Activated CD4-positive, alpha-beta T cell treated with anti-CD3 and anti-CD28 coated beads for 4 hours (primary cell): Measurements from ENCODE around the gene SKI.
A peak's percentile ranks its signal among the peaks of the same experiment; 100 is the strongest.

Source experiments
- DNase-seq, 2 donors: peaks; one replicate each; pipeline ENCODE4 v3.0.0-alpha.2; 2020

Gene SKI

DNA sequence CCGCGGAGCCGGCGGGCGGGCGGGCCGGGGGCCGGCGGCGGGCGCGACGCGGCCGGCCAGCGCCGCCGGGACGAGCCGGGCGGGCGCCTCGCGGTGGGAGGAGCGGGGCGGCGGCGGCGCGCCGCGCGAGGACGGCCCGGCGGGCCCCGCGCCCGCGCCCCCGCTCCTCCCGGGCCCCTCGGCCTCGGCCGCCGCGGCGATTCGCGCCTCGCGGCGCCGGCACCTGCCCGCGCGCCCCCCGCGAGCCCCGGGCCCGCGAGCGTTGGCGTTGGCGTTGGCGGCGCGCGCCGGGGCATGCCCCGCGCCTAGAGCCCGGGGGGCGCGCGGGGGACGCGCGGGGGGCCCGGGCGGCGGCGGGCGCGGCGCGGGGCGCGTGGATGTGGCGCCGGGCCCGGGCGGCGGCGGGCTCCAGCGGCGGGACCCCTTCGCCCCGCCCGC, at the start of gene SKI:
SKI (plus strand) TSS at position 163 of the 438 bp plus-strand sequence. CDS start 448 bp downstream, outside the sequence.
- DNase-seq = no peak

DNA sequence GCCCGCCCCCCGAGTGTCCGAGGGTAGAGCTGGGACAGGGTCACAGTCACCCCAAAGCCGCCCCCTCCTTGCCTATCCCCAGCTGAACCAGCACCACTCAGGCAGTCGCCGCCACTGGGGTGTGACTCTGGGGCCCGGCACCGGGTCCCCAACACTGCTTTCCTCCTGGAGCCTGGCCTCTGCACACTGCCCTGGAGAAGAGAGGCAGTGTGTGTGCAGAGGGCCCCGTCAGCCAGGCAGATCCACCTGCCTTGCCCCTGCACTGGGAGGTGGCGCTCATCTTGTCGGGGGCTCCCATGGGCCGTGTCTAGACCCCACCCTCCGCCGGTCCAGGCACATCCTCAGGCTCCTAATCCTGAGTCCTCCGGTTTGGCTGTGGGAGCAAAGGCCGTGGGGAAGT, 49.2 kb upstream of the SKI start:
- DNase-seq = no peak

DNA sequence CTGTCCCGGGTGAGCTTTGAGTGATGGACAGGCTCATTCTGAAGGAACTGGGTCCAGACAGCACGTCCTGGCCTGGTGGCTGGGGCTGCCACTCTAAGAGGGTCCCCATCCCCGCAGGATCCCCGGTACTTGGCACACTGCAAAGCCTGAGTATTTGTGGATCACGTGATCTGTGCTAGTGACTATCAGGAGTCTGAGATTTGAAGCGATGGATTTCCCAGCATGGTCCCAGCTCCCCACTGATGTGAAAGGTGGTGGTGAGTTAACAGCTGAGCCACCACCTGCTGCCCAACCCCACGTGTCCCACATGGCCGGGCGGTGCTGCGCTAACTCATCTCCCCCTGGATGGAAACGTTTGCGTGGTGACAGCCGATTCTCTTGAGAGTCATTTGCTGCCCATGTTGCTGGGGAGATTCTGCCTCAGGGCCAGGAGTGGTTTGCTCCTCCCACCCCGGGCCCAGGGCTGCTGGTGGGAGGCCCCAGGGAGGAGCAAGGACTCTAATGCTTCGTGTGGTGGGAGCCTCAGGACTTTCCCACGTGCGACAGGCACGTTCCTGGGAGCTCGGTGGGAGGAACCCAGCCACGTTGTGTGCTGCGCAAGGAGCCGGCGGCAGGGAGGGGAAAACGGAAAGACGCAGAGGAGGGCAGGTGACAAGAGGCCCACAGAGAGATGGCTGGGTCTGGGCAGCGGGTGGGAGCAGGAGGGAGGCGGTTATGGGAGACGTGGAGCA, 48.7 kb upstream of the SKI start:
- DNase-seq = no peak

DNA sequence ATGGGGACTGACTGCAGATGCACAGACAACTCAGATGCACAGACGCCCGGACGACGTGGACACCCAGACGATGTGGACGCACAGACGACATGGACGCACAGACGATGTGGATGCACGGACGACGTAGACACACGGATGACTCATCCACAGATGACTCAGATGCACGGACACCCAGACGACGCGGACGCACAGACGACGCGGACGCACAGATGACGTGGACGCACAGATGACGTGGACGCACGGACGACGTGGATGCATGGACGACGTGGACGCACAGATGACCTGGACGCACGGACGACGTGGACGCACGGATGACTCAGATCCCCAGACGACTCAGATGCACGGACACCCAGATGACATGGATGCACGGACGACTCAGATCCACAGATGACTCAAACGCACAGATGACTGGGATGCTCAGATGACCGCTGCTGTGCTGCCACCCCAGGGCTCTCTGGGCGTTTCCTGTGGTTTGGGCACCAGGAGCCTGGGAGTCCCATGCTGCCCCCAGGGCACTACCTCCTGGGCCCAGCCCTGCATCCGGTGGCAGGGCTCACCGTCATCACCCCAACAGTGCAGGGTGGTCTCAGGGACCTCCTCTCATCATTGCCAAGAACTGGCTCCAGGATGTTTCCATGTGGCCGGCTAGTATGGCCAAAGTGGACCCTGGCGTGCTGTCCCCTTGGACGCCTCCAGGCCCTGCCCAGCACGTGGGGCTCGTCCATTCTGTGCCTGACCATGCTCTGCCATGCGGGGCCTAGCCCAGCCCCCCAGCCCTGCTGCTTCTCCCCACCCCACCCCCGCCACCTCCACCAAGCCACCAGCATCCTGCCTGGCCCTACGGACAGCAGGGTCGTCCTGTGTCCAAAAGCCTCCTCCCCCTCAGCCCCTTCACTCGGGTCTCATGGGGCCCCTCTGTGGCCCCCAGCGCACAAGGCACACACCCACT, 47.5 kb upstream of the SKI start:
- DNase-seq = no peak

DNA sequence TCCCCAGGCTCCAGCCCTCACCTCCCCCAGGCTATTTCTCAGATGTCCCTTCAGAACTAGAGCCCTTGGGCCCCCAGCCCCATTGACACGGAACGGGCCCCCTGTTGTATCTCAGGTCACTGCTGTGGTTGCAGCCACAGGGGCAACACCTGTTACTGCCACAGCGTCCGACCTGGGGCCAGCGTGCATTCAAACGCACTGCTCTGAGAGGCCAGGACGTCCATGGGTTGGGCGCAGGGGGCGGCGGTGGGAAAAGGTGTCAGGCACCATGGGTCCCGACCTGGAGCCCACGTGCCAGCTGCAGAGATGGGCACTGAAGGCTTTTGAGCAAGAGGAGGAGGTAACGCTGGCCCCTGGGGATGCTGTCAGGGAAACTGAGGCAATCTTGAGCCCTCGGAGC, 46.8 kb upstream of the SKI start:
- no peak for DNase-seq

DNA sequence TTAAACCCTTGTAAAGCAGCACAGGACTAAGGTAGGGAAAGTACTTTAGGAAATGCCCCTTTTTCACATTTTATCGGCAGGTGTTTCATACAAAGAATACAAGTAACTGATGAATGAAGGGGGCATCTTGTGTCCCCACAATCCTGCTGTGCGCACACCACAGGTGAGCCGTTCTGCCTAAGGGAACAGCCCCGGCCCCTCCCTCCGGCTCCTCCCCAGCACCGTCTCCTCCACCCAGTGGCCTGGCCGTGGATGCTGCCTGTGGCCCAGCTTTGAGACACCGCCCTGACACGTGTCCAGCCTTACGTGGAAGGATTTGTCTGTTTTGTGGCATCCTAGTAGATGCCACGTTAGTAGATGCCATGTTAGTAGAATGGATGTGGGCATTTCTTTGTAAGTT, 46.4 kb upstream of the SKI start:
- DNase-seq = no peak

DNA sequence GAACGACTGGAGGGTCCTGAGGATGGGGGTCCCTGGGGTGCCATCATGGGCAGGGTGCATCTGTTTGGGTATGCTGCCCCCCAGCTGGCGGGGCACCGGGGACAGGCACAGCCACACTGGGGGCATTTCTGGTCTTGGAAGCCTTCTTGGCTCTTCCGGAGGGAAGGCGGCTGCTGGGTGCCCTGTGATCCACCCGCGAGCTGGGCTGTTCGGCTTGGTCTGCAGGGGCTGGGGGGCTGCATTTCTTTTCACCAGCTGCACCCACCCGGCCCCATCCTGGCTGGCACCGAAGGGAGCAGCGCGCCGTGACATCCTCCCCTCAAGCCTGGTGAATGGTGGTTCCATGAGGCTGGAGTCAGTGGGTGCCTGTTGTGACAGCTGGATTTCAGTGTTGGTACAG, 45.7 kb upstream of the SKI start:
- DNase-seq = no peak

DNA sequence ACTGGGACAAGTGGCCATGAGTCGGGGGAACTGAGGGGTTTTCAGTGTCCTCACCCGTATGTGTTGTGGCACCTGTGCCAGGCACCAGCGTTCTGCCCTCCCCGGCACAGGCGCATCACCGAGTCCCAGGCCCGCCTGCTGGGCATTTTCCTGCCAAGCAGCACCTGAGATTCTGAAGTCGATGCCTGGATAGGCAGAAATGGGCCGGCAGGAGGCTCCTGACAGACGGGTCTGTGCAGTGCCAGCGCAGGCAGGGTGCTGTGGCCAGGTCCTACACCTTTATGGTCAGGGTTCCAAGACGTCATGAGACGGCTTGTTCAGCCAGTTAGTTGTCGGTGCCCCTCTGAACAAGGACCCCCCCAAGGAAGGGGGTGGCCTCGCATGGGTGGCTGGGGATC, 44.2 kb upstream of the SKI start:
- DNase-seq = no peak

DNA sequence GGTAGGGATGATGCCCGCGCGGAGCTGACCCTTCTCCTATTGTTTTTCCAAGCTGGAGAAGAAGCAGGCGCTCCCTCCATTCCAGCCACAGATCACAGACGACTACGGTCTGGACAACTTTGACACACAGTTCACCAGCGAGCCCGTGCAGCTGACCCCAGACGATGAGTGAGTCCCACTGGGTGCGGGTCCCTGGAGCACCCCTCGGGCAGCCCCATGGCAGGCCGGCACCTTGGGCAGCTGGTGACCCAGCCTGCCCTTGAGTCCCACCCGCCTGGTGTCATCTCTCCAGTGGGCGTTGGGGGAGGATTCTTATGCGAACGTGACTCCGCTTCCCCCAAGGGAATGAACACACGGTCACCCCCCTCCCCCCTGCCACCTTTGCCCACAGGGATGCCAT, 43.6 kb upstream of the SKI start:
- no peak for DNase-seq

DNA sequence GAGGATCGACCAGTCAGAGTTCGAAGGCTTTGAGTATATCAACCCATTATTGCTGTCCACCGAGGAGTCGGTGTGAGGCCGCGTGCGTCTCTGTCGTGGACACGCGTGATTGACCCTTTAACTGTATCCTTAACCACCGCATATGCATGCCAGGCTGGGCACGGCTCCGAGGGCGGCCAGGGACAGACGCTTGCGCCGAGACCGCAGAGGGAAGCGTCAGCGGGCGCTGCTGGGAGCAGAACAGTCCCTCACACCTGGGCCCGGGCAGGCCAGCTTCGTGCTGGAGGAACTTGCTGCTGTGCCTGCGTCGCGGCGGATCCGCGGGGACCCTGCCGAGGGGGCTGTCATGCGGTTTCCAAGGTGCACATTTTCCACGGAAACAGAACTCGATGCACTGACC, 43.2 kb upstream of the SKI start:
- DNase-seq = no peak

DNA sequence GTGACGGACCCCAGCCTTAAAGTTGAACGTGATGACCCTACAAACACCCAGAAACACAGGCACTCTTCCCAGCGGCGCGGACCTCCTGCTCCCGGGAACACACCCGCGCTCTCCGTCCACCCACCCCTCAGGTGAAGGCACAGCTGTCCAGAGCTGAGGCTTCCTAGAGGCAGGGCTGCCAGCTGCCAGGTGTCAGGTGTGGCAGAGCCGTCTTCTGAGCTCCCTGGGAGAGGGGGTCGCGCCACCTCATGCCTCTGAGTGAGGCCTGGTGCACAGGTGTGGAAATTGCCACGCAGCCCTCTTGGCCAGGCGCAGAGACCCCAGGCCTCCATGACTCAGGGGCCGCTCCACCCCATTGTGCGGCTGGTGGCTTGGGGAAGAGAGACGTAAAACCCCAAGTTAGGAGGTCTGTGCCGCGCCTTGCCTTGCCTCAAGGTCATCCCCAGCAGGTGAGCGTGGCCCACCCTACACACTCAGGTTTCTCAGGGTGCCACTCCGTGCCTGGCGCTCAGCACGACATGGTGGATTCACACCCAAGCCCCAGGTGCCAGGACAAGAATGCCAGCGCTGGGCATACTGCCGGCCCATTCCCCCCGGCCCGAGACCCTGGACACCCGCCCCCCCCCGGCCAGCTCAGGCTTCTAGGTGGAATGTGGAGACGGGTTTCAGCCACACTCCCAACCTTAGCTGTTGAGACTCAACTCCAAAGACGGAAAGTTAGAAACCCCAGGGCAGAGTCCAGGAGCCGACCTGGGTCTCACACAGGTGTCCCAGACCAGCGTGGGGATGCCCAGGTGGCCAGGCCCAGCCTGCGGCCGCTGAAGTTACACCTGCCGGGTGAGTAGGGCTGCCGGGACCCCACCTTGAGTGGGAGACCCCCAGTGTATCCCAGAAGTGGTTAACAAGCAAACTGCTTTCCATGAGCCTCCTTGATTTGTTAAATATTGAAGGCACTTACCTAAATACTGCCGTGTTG, 42.0 kb upstream of the SKI start:
- DNase-seq = no peak

DNA sequence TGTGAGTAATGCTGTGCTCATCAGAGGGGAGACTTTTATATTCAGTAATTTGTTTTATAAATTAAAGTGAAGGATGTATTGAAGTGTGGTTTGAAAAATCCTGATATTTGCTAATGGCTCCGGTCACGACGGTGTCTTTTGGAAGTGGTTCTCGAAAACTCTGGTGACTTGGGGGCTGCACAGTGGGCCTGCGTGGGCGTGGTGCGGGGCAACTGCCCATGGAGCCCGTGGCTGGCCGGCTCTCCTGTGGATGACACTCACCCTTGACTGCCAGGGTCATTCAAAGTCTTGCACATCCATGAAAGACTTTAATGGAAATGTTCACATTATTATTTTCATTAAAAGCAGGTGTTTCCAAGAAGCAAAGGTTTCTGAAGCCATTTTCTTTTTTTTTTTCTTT, 41.2 kb upstream of the SKI start:
- DNase-seq = no peak

DNA sequence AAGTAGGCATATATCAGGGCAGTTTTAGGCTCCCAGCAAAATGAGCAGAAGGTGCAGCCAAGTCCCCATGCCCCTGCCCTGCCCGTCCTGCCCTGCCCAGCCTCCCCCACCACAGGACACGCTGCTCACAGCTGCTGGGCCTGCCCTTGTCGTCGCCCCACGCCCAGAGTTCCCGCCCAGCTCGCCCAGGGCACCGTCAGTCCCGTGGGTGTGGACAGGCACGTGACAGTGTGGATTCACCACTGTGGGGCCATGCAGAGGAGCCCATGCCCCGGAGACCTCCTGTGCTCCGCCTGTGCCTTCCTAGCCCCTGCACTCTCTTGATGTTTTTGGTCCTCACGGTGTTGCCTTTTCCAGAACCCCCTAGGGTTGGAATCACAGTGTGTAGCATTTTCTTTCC, 40.5 kb upstream of the SKI start:
- DNase-seq = no peak

DNA sequence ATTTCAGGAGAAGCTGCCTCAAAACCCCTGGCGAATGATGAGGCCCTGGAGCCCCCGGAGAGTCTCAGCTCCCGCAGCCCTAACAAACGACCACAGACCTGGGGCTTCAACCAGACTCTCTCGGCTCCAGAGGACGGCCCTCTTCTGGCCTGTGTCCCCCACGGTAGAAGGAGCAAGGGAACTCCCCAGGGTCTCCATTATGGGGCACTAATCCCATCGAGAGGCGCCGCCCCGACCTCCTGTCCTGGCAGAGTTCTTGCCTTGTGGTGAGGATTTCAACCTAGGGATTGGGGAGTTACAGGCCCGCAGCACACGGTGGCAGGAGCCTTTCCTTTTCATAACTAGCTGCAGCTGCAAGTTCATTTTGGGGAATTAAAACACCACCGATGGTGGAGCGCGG, 39.8 kb upstream of the SKI start:
- DNase-seq = no peak

DNA sequence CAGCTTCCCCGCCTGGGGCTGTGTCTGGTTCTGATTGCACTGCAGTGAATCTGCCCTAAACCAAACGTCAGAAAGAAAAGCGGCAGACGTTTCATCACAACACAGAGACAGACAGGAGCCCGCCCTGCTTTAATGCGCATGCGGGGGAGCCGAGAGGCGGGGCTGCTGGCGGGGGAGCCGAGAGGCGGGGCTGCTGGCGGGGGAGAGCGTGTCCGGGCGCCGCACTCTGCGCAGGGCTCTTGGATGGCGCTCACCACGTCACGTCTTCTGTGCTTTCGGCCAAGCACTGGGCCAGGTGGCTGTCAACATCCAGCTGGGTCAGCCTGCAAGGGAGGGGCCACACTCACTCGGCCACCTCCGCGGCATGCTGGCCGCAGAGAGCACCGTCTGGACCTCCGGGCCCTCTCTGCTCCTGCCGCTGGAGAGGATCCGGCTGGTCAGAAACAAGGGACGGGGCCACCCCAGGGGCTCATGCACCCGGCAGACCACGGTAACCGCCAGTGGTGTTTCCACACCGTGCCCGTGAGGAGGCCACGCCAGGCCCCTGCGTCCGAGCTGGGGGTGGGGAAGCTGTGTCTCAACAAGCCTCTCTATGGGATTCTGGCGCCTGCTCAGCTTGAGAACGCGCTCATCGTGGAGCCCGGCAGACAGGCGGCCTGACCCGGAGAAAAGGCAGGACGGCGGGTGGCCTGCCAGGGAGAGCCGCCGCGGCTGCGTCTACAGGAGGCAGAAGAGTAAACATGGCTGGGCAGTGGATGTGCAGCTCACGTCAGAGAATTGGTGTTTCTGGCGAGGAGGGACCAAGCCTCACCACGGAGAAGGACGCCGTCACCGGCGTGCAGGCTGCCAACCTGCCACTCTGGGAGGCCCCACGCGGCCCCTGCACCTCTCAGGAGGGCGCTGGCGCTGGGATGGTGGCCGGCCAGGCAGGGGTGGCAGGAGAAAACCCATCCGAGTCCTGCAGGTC, 38.4 kb upstream of the SKI start:
- DNase-seq = peak; percentile 86 to 87

DNA sequence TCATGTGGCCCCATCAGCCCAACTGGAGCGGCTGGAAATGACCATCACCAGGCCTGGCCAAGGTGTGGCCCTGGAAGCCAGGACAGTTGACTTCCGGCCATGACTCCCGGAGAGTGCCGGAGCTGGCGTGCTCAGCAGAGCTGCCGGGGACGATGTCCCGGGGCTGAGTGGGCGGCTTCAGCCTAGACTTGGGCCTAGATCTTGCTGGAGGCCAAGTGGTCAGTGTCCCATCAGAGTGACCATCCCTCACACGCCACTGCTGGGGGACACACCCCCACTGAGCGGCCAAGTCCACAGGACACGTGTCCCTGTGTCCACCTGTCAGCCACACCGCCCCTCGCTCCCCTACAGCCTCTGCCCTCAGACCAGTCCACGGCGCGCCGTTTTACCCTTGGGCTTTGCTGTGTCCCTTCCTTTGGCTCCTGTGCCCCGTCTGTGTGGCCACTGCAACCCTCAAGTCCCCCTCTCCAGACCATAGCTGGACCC, 37.6 kb upstream of the SKI start:
- no peak for DNase-seq

DNA sequence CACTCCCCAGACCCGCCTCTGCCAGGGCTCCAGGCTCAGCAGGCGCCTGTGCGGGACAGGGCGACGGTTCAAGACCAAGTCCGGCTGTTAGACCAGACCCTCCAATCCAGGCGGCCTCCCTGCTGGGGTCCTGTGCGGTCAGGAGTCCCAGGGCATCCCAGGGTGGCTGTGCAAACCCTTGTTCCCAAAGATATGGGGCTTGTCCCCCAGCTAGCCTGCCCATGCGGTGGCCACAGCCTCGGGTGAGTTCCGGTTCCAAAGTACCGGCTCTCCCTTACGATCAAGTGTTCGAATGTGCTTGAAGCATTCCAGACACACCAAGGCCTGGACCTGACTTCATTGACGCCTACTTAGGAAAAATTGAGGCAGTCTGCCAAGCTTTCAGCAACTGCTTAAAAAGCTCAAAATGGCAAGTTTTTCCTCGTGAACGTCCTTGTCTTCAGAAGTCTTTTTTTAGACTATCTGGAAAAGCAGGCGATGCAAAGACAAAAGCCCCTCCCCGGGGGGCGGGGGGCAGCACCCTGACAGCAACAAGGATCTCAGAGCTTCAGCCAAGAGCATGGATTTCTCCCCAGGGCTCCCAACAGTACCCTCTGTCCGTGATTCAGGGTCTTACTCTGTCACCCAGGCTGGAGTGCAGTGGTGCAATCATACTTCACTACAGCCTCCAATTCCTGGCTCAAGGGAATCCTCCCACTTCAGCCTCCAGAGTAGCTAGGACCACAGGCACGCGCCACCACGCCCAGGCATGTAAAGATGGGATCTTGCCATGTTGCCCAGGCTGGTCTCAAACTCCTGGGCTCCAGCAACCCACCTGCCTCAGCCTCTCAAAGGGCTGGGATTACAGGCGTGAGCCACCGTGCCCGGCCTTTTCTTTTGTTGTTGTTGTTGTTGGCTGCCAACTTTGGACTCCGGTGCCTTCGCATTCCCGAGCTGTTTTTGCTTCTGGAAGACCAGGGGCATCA, 35.8 kb upstream of the SKI start:
- no peak for DNase-seq

DNA sequence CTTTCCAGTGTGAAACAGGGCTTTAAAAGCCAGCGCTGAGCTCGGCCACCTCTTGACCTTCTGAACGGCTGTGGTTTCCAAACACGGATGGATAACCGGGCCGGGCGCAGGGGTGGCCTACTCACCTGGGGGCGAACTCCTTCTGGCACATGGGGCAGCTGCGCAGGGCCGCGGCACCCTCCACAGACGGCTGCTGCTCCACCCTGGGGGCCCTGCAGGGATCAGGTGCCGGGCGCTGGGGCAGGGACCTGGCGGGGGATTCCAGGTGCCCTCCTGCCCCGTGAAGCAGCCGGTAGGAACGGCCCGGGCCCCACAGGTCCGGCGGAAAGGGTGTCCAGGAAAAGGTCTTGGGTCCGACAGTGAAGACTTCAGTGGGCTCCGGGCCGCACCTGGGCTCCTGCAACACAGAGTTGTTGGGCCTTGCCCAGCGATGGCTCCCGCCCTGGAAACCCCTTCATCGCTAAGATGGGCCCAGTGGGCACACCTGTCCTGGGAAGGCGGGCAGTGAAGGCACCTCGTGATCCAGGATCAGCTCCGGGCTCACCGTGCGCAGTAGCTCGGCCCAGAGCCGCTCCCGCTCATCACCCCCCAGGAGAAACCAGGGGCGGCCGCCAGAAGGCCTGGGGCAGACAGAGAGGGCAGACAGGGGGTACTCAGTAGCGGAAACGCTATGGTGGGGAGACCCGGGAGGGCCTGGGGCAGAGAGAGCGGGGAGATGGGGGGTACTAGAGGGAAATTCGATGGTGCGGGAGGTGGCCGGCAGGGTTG, 34.4 kb upstream of the SKI start:
- DNase-seq = no peak

DNA sequence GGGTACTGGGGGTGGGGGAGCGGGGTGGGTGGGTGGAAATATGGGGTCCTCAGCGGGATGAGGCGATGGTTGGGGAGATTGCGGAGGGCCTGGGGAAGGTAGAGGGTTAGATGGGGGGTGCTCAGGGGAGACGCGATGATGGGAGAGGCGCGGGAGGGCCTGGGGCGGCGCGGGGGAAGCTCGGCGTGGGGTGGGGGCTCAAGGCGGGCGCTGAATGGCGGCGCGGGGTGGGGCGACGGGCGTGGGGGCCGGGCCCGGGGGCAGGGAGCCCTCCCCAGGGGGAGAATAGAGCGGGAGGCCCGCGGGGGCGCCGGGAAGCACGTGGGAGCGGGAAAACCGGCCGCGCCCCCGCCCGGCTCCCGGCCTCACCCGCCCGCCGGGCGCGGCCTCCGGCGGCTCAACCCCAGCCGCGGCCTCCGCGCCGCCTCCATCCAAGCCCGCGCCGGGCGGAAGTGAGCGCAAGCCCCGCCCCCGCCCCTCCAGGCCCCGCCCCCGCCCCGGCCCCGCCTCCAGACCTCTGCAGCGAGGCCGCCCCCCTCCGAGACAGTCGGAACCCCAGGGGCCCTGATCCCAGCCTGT, 33.7 kb upstream of the SKI start, which contains the start of gene FAAP20:
FAAP20 (minus strand) TSS at position 454 of the 579 bp plus-strand sequence; CDS start at position 431, 23 bp downstream.
- DNase-seq = peak; percentile 51 to 83
